DND-41 (cell line): ENCODE results near the gene SMIM11.

Experiments
- CTCF ChIP-seq: IDR thresholded peaks from 2 replicates; pipeline ENCODE4 v1.5.1; 2012; ENCODE audit warnings: borderline replicate concordance, low read length, moderate library complexity, mild to moderate bottlenecking; ENCODE audit not compliant: poor library complexity, severe bottlenecking; ENCODE audit errors: extremely low read depth
- EZH2 ChIP-seq: IDR thresholded peaks from 3 replicates; pipeline ENCODE4 v1.6.1; 2012; ENCODE audit warnings: borderline replicate concordance, low read depth, mild to moderate bottlenecking, moderate library complexity, low read length, inconsistent platforms; ENCODE audit not compliant: severe bottlenecking

- TF ChIP-seq CTCF (no peak), EZH2 (no peak)
Measured at GRCh38 chr21:34372321-34372720, 3.0 kb upstream of the SMIM11 start.
